Thoracic aorta (tissue), 2 donors: ENCODE results near the gene NID1. TPM values are rescaled to one million over a fixed set of nuclear protein-coding genes. Genes with fewer than 3 reads are reported as not detected.

Source experiments
- ATAC-seq: fragments of 150-250 bp; one replicate; pipeline ENCODE4 v1.8.0; 2017; ENCODE audit warnings: low read depth; ENCODE audit not compliant: insufficient number of reproducible peaks, low FRiP score
- DNase-seq: peaks from one replicate; pipeline ENCODE4 v3.0.0-alpha.2; 2020; ENCODE audit warnings: low spot score
- H3K27ac ChIP-seq, 2 donors: fragments of 200-600 bp; sonication (generic); 1 replicate in 1 of 2; 2 replicates in 1 of 2; pipeline ENCODE4 v1.5.1; 2016; ENCODE audit warnings: mild to moderate bottlenecking in 2 of 2, moderate library complexity in 2 of 2
- H3K27me3 ChIP-seq: fragments of 200-600 bp; sonication (generic); replicated peaks from 2 replicates; pipeline ENCODE4 v1.6.0; 2016; ENCODE audit warnings: mild to moderate bottlenecking; ENCODE audit not compliant: insufficient read depth
- H3K36me3 ChIP-seq: fragments of 200-600 bp; sonication (generic); one replicate; pipeline ENCODE4 v1.5.1; 2016
- H3K4me1 ChIP-seq, 2 donors: fragments of 200-600 bp; sonication (generic); 1 replicate in 1 of 2; 2 replicates in 1 of 2; pipeline versions ENCODE4 v1.5.1 to v1.6.0; 2016; ENCODE audit warnings: low read depth in 2 of 2, mild to moderate bottlenecking in 1 of 2; ENCODE audit not compliant: control insufficient read depth in 1 of 2
- H3K4me3 ChIP-seq: fragments of 200-600 bp; sonication (generic); 2 replicates; pipeline ENCODE4 v1.5.1; 2016; ENCODE audit warnings: mild to moderate bottlenecking
- H3K9me3 ChIP-seq: fragments of 200-600 bp; sonication (generic); 2 replicates; pipeline ENCODE4 v1.5.1; 2016
- CTCF ChIP-seq: fragments of 200-600 bp; sonication (generic); IDR thresholded peaks from one replicate; pipeline ENCODE4 v1.5.1; 2019; ENCODE audit warnings: antibody characterized with exemption
- total RNA-seq, 2 donors: library from RNA; depleted of rRNA; stranded (reverse); fragments of >200 nt; gene quantifications; one replicate each; pipeline versions ENCODE4 v1.1.0 to v1.2.3, GENCODE V29; 2016

NID1 gene
- total RNA-seq, 2 donors from 2014 or later: 82.4 to 95.5 TPM

- Histone ChIP-seq H3K36me3 (no peaks in the 10 kb centered on the region), H3K27me3 (no peaks in the 10 kb centered on the region), H3K27ac (no peak overlapping the region), H3K9me3 (peaks cover under 1% of the 10 kb centered on the region), H3K4me3 (no peak overlapping the region), H3K4me1 (no peaks in the 10 kb centered on the region)
- no peak for TF ChIP-seq CTCF
- no peak for ATAC-seq
- no peak for DNase-seq
Measured at GRCh38 chr1:236075848-236076247, 11.0 kb upstream of the NID1 start.

GRCh38 chr1:236073307-236073897 is 8.5 kb upstream of the NID1 start:
- peaks cover 4% of the 10 kb centered on the region for H3K9me3 ChIP-seq
- H3K36me3 ChIP-seq: no peaks in the 10 kb centered on the region
- peaks cover 0 to 6% of the 10 kb centered on the region in 2 donors for H3K4me1 ChIP-seq
- no peak for TF ChIP-seq CTCF
- no peaks in the 10 kb centered on the region for H3K27me3 ChIP-seq
- DNase-seq (no peak), ATAC-seq (no peak)
- H3K4me3 ChIP-seq: no peak overlapping the region
- H3K27ac ChIP-seq: no peak overlapping the region

- Histone ChIP-seq H3K9me3 (peaks cover 4% of the 10 kb centered on the region), H3K4me3 (no peak overlapping the region), H3K36me3 (no peaks in the 10 kb centered on the region), H3K4me1 (peaks cover under 1 to 17% of the 10 kb centered on the region in 2 donors), H3K27me3 (no peaks in the 10 kb centered on the region), H3K27ac (no peak overlapping the region)
- no peak for ATAC-seq
- no peak for DNase-seq
- no peak for TF ChIP-seq CTCF
Measured at GRCh38 chr1:236072001-236072400, 7.1 kb upstream of the NID1 start.

- ATAC-seq: no peak
- peaks cover 4% of the 10 kb centered on the region for H3K9me3 ChIP-seq
- DNase-seq: no peak
- H3K27ac ChIP-seq: no peak overlapping the region
- H3K27me3 ChIP-seq: no peaks in the 10 kb centered on the region
- no peaks in the 10 kb centered on the region for H3K36me3 ChIP-seq
- H3K4me3 ChIP-seq: no peak overlapping the region
- peaks cover 7 to 27% of the 10 kb centered on the region in 2 donors for H3K4me1 ChIP-seq
- TF ChIP-seq CTCF: no peak
Measured at GRCh38 chr1:236070753-236071152, 5.9 kb upstream of the NID1 start.

GRCh38 chr1:236069796-236070195 is 4.9 kb upstream of the NID1 start:
- H3K4me3 ChIP-seq: no peak overlapping the region
- peaks cover 4% of the 10 kb centered on the region for H3K9me3 ChIP-seq
- H3K27ac ChIP-seq: no peak overlapping the region
- H3K27me3 ChIP-seq: no peaks in the 10 kb centered on the region
- no peak for DNase-seq
- TF ChIP-seq CTCF: no peak
- H3K36me3 ChIP-seq: no peaks in the 10 kb centered on the region
- no peak for ATAC-seq
- peaks cover 11 to 32% of the 10 kb centered on the region in 2 donors for H3K4me1 ChIP-seq
